ENCODE measurements around the gene GZMM.

GZMM gene

GRCh38 chr19:591099-591958 is 47.5 kb downstream of the GZMM start:
- no peak overlapping the region for H3K9ac ChIP-seq (ENCODE audit: low read length)
- peaks cover 18 to 55% of the 10 kb centered on the region in 2 donors for H3K27me3 ChIP-seq (ENCODE audit: control insufficient read depth in 1 of 2, insufficient read depth in 2 of 2, low read length in 2 of 2)
- no peaks in the 10 kb centered on the region for H3K36me3 ChIP-seq (ENCODE audit: insufficient read depth, low read length)
- no peaks in the 10 kb centered on the region for H3K9me3 ChIP-seq (ENCODE audit: low read length)
- no peaks in the 10 kb centered on the region for H3K4me1 ChIP-seq (ENCODE audit: insufficient read depth, low read length)
- no peak overlapping the region for H3K4me3 ChIP-seq (ENCODE audit: low read depth in 1 of 2, low read length in 2 of 2)
- H3K27ac ChIP-seq (ENCODE audit: low read depth, low read length): no peak overlapping the region

- H3K27me3 ChIP-seq (ENCODE audit: control insufficient read depth in 1 of 2, insufficient read depth in 2 of 2, low read length in 2 of 2): peaks cover 18 to 55% of the 10 kb centered on the region in 2 donors
- no peaks in the 10 kb centered on the region for H3K4me1 ChIP-seq (ENCODE audit: insufficient read depth, low read length)
- no peak overlapping the region for H3K9ac ChIP-seq (ENCODE audit: low read length)
- H3K4me3 ChIP-seq (ENCODE audit: low read depth in 1 of 2, low read length in 2 of 2): no peak overlapping the region
- no peaks in the 10 kb centered on the region for H3K36me3 ChIP-seq (ENCODE audit: insufficient read depth, low read length)
- no peaks in the 10 kb centered on the region for H3K9me3 ChIP-seq (ENCODE audit: low read length)
- H3K27ac ChIP-seq (ENCODE audit: low read depth, low read length): no peak overlapping the region
Measured at GRCh38 chr19:592101-592500, 48.2 kb downstream of the GZMM start.

GRCh38 chr19:593055-593454 is 49.2 kb downstream of the GZMM start:
- Histone ChIP-seq H3K4me1 (ENCODE audit: insufficient read depth, low read length) (no peaks in the 10 kb centered on the region), H3K9ac (ENCODE audit: low read length) (no peak overlapping the region), H3K4me3 (ENCODE audit: low read depth in 1 of 2, low read length in 2 of 2) (no peak overlapping the region), H3K9me3 (ENCODE audit: low read length) (no peaks in the 10 kb centered on the region), H3K27ac (ENCODE audit: low read depth, low read length) (no peak overlapping the region), H3K36me3 (ENCODE audit: insufficient read depth, low read length) (no peaks in the 10 kb centered on the region), H3K27me3 (ENCODE audit: control insufficient read depth in 1 of 2, insufficient read depth in 2 of 2, low read length in 2 of 2) (peaks cover 18 to 51% of the 10 kb centered on the region in 2 donors)

GRCh38 chr19:593505-593904 is 49.7 kb downstream of the GZMM start:
- Histone ChIP-seq H3K27me3 (ENCODE audit: control insufficient read depth in 1 of 2, insufficient read depth in 2 of 2, low read length in 2 of 2) (peaks cover 14 to 46% of the 10 kb centered on the region in 2 donors), H3K36me3 (ENCODE audit: insufficient read depth, low read length) (no peaks in the 10 kb centered on the region), H3K4me1 (ENCODE audit: insufficient read depth, low read length) (no peaks in the 10 kb centered on the region), H3K27ac (ENCODE audit: low read depth, low read length) (no peak overlapping the region), H3K4me3 (ENCODE audit: low read depth in 1 of 2, low read length in 2 of 2) (no peak overlapping the region), H3K9me3 (ENCODE audit: low read length) (no peaks in the 10 kb centered on the region), H3K9ac (ENCODE audit: low read length) (no peak overlapping the region)

- no peaks in the 10 kb centered on the region for H3K4me1 ChIP-seq (ENCODE audit: insufficient read depth, low read length)
- H3K27ac ChIP-seq (ENCODE audit: low read depth, low read length): no peak overlapping the region
- no peaks in the 10 kb centered on the region for H3K9me3 ChIP-seq (ENCODE audit: low read length)
- peaks cover 7 to 38% of the 10 kb centered on the region in 2 donors for H3K27me3 ChIP-seq (ENCODE audit: control insufficient read depth in 1 of 2, insufficient read depth in 2 of 2, low read length in 2 of 2)
- H3K9ac ChIP-seq (ENCODE audit: low read length): no peak overlapping the region
- no peaks in the 10 kb centered on the region for H3K36me3 ChIP-seq (ENCODE audit: insufficient read depth, low read length)
- no peak overlapping the region for H3K4me3 ChIP-seq (ENCODE audit: low read depth in 1 of 2, low read length in 2 of 2)
Measured at GRCh38 chr19:594265-594870, 50.5 kb downstream of the GZMM start.

GRCh38 chr19:595326-596262 is 51.7 kb downstream of the GZMM start:
- no peaks in the 10 kb centered on the region for H3K36me3 ChIP-seq (ENCODE audit: insufficient read depth, low read length)
- H3K4me3 ChIP-seq (ENCODE audit: low read depth in 1 of 2, low read length in 2 of 2): no peak overlapping the region
- H3K9me3 ChIP-seq (ENCODE audit: low read length): no peaks in the 10 kb centered on the region
- H3K9ac ChIP-seq (ENCODE audit: low read length): no peak overlapping the region
- H3K4me1 ChIP-seq (ENCODE audit: insufficient read depth, low read length): no peaks in the 10 kb centered on the region
- peaks cover 7 to 34% of the 10 kb centered on the region in 2 donors for H3K27me3 ChIP-seq (ENCODE audit: control insufficient read depth in 1 of 2, insufficient read depth in 2 of 2, low read length in 2 of 2)
- no peak overlapping the region for H3K27ac ChIP-seq (ENCODE audit: low read depth, low read length)

- no peaks in the 10 kb centered on the region for H3K9me3 ChIP-seq (ENCODE audit: low read length)
- H3K27me3 ChIP-seq (ENCODE audit: control insufficient read depth in 1 of 2, insufficient read depth in 2 of 2, low read length in 2 of 2): peaks cover 4 to 28% of the 10 kb centered on the region in 2 donors
- no peak overlapping the region for H3K27ac ChIP-seq (ENCODE audit: low read depth, low read length)
- H3K4me3 ChIP-seq (ENCODE audit: low read depth in 1 of 2, low read length in 2 of 2): no peak overlapping the region
- H3K4me1 ChIP-seq (ENCODE audit: insufficient read depth, low read length): no peaks in the 10 kb centered on the region
- no peaks in the 10 kb centered on the region for H3K36me3 ChIP-seq (ENCODE audit: insufficient read depth, low read length)
- no peak overlapping the region for H3K9ac ChIP-seq (ENCODE audit: low read length)
Measured at GRCh38 chr19:596263-596655, 52.4 kb downstream of the GZMM start.

GRCh38 chr19:597406-598315 is 53.8 kb downstream of the GZMM start:
- Histone ChIP-seq H3K9me3 (ENCODE audit: low read length) (no peaks in the 10 kb centered on the region), H3K27me3 (ENCODE audit: control insufficient read depth in 1 of 2, insufficient read depth in 2 of 2, low read length in 2 of 2) (peaks cover 0 to 14% of the 10 kb centered on the region in 2 donors), H3K27ac (ENCODE audit: low read depth, low read length) (no peak overlapping the region), H3K36me3 (ENCODE audit: insufficient read depth, low read length) (no peaks in the 10 kb centered on the region), H3K4me3 (ENCODE audit: low read depth in 1 of 2, low read length in 2 of 2) (no peak overlapping the region), H3K4me1 (ENCODE audit: insufficient read depth, low read length) (no peaks in the 10 kb centered on the region), H3K9ac (ENCODE audit: low read length) (no peak overlapping the region)

Measured in muscle layer of colon (tissue), 2 donors.